Activated CD4-positive, alpha-beta T cell treated with anti-CD3 and anti-CD28 coated beads for 36 hours (primary cell): ENCODE measurements around the gene NNAT. TPM values are rescaled to one million over a fixed set of nuclear protein-coding genes. Genes with fewer than 3 reads are reported as not detected.

Experiments
- ATAC-seq: fragments of 200-7000 bp; cut with Tn5 transposase; one replicate; pipeline ENCODE4 v1.10.0; 2021; ENCODE audit warnings: mild to moderate bottlenecking, moderate library complexity
- CTCF ChIA-PET: fragments of 350-600 bp; sonication (Branson Sonifier 250); formaldehyde crosslinking; loops from one replicate; lab custom pipeline; 2021; ENCODE audit warnings: antibody characterized with exemption; lab: Charles Lee
- POLR2A ChIA-PET: fragments of 350-600 bp; sonication (Branson Sonifier 250); formaldehyde crosslinking; loops from one replicate; lab custom pipeline; 2021; ENCODE audit warnings: antibody characterized with exemption, inconsistent platforms; lab: Charles Lee
- DNase-seq: peaks from one replicate; pipeline ENCODE4 v3.0.0-alpha.2; 2020
- H3K27ac Mint-ChIP-seq: one replicate; pipeline ENCODE4 v1.8.0; 2021; ENCODE audit warnings: mixed read lengths
- H3K27me3 Mint-ChIP-seq: one replicate; pipeline ENCODE4 v1.8.0; 2021; ENCODE audit warnings: mixed read lengths
- H3K36me3 Mint-ChIP-seq: one replicate; pipeline ENCODE4 v1.8.0; 2021; ENCODE audit warnings: low read depth, mixed read lengths
- H3K4me1 Mint-ChIP-seq: one replicate; pipeline ENCODE4 v1.8.0; 2021; ENCODE audit warnings: mixed read lengths
- H3K4me3 Mint-ChIP-seq: one replicate; pipeline ENCODE4 v1.8.0; 2021; ENCODE audit warnings: mild to moderate bottlenecking, moderate library complexity, mixed read lengths
- H3K9me3 Mint-ChIP-seq: one replicate; pipeline ENCODE4 v1.8.0; 2021; ENCODE audit warnings: low read depth, mixed read lengths
- intact Hi-C, 2 experiments: fragments of 100-400 bp; cut with DNase I in 1 of 2; cut with micrococcal nuclease in 1 of 2; formaldehyde crosslinking; loops; one replicate each; pipeline versions ENCODE4 v1.14.2 to v1.15.1; 2022 to 2024; cut with DNase I, micrococcal nuclease
- total RNA-seq, 2 experiments: library from RNA; stranded (reverse); gene quantifications; one replicate each; pipeline ENCODE4 v1.2.3, GENCODE V29; 2021

The NNAT gene
- total RNA-seq, 2 experiments from 2014 or later, result 0.42 to 0.91 TPM

DNA sequence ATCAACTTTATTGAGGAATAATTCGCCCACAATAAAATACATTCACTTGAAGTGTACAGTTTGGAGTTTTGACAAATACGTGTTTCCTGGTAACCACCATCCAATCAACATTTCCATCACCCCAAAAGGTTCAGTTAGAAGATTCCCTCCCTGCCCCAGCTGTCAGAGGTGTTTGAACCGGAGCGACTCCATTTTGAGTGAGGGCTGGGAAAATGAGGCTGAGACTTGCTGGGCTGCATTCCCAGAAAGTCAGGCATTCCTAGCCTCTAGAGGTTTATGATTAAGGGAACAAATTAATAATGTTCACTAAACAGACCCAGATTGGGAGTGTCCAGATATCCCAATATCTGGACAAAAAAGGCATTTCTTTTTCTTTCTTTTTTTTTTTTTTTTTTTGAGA, 39.6 kb downstream of the NNAT start:
- no peak overlapping the region for H3K27ac Mint-ChIP-seq
- ATAC-seq (no peak), DNase-seq (no peak)
- POLR2A ChIA-PET, result no interaction called here
- CTCF ChIA-PET, result no interaction called here
- H3K4me1 Mint-ChIP-seq, result no peaks in the 10 kb centered on the region
- H3K27me3 Mint-ChIP-seq, result peaks cover 24% of the 10 kb centered on the region
- H3K4me3 Mint-ChIP-seq, result no peak overlapping the region
- no peaks in the 10 kb centered on the region for H3K36me3 Mint-ChIP-seq
- intact Hi-C loops, result loop anchor here (5.0 to 10.0 kb wide), 4 partner anchors 87 to 494 kb away; partner anchors contain the start of gene VSTM2L (in 1 of the 2)
- H3K9me3 Mint-ChIP-seq, result no peaks in the 10 kb centered on the region

DNA sequence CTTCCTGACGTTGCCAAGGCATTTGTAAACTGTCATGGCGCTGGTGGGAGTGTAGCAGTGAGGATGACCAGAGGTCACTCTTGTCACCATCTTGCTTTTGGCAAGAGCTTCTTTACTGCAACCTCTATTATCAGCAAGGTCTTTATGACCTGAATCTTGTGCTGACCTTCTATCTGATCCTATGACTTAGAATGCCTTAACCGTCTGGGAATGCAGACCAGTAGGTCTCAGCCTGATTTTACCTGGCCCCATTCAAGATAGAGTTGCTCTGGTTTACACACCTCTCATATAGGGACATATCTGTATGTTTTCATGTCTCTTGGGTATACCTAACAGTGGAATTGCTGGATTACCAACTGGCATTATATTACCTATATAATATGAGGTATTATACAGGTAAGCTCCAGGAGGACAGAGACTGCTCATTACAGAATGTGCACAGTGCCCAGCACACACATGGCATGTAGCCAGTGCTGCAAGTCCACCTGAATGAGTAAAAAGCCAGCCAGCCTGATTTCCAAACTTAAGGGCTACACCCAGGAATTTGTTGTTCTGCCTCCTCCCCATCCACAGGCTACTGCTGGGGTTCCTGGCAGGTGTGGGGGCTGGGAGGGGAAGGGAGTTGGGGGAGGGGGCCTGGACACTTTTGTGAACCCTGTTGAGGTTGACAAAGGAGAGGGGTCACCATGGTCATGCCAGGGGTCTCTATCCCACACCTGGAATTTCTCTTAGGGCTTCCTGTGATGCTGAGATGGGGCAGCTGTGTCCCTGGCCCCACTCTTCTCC, 41.8 kb downstream of the NNAT start:
- Mint-ChIP-seq H3K4me3 (no peak overlapping the region), H3K27me3 (peaks cover 25% of the 10 kb centered on the region), H3K36me3 (no peaks in the 10 kb centered on the region), H3K4me1 (no peaks in the 10 kb centered on the region), H3K9me3 (no peaks in the 10 kb centered on the region), H3K27ac (no peak overlapping the region)
- DNase-seq (no peak), ATAC-seq (no peak)
- intact Hi-C loops, result loop anchor here (5.0 to 10.0 kb wide), 4 partner anchors 84 to 492 kb away; partner anchors contain the start of gene VSTM2L (in 1 of the 2)
- ChIA-PET CTCF (interaction anchor here (0.6 to 2.4 kb wide), 7 partner anchors 8 to 658 kb away, joined by 3 to 6 read pairs (median 3); partner anchors contain the start of gene NNAT), POLR2A (no interaction called here)

DNA sequence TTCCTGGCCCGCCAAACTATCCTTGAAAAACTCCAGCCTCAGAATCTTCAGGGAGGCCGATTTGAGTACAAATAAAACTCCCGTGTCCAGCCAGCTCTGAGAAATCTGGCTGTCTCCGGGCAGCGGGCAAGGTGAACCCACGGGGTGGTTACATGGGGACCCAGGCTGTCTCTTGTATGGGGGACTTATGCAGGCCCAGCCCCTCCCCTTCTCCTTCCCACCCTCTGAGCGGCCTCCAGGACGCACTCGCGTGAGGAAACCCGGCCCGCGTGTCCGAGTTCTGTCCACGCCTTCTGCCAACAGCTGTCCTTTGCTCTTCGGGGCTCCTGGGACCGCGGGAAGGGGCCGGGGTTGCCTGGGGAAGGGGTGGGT, 43.0 kb downstream of the NNAT start:
- DNase-seq (no peak), ATAC-seq (no peak)
- intact Hi-C loops, result loop anchor here (1.0 to 10.0 kb wide), 10 partner anchors 83 to 792 kb away; partner anchors contain the start of genes TGM2 (in 1 of the 2) and VSTM2L (in 1 of the 2)
- no peaks in the 10 kb centered on the region for H3K4me1 Mint-ChIP-seq
- ChIA-PET POLR2A (interaction anchor here (0.7 kb wide), 1 partner anchor 430 kb away, joined by 3 read pairs; no protein-coding TSS in a partner anchor), CTCF (interaction anchor here (0.6 to 2.4 kb wide), 8 partner anchors 10 to 657 kb away, joined by 3 to 6 read pairs (median 4); no protein-coding TSS in a partner anchor)
- H3K9me3 Mint-ChIP-seq, result no peaks in the 10 kb centered on the region
- H3K27me3 Mint-ChIP-seq, result peaks cover 32% of the 10 kb centered on the region
- H3K4me3 Mint-ChIP-seq, result no peak overlapping the region
- H3K27ac Mint-ChIP-seq, result no peak overlapping the region
- no peaks in the 10 kb centered on the region for H3K36me3 Mint-ChIP-seq

DNA sequence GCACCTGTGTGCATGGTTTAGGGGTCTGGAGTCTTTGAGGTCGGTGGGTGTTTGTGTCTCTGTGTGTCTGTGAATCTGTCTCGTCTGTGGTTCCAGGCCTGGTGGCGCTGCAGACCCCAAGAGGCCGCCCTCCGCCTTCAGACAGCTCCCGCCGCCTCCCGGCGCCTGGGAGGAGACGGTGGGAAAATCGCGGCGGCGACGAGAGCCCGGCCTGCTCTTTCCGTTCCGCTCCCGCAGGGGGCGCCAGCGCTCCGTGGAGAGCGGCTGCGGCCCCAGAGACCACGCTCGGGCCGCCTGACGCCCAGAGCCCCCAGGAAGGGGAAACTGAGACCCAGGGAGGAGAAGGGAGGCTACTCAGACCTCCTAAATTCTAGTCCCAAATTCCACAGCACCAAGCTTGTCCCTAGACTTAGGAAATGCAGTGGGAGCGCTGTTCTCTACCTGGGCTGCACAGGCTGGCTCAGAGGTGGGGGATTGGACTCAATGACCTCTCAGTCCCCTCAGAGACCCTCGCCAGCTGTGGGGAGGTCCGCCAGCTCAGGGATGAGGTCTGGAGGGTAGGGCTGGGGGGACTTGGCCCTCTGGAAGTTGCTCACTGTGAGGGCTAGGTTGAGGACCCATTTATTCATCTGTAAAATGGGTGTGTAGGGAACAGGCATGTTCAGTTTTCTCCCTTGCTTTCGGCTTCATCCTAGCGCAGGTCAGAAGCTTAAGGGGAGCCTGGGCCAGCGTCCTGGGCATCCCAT, 43.5 kb downstream of the NNAT start:
- ChIA-PET CTCF (interaction anchor here (0.6 to 2.4 kb wide), 14 partner anchors 10 to 660 kb away, joined by 3 to 6 read pairs (median 3); no protein-coding TSS in a partner anchor), POLR2A (interaction anchor here (0.7 kb wide), 1 partner anchor 430 kb away, joined by 3 read pairs; no protein-coding TSS in a partner anchor)
- no peaks in the 10 kb centered on the region for H3K9me3 Mint-ChIP-seq
- no peak overlapping the region for H3K4me3 Mint-ChIP-seq
- no peaks in the 10 kb centered on the region for H3K4me1 Mint-ChIP-seq
- H3K36me3 Mint-ChIP-seq, result no peaks in the 10 kb centered on the region
- H3K27ac Mint-ChIP-seq, result no peak overlapping the region
- peaks cover 34% of the 10 kb centered on the region for H3K27me3 Mint-ChIP-seq
- DNase-seq (peak; percentile 68), ATAC-seq (peak; percentile 57)
- intact Hi-C loops, result loop anchor here (1.0 to 10.0 kb wide), 10 partner anchors 83 to 792 kb away; partner anchors contain the start of genes TGM2 (in 1 of the 2) and VSTM2L (in 1 of the 2)

DNA sequence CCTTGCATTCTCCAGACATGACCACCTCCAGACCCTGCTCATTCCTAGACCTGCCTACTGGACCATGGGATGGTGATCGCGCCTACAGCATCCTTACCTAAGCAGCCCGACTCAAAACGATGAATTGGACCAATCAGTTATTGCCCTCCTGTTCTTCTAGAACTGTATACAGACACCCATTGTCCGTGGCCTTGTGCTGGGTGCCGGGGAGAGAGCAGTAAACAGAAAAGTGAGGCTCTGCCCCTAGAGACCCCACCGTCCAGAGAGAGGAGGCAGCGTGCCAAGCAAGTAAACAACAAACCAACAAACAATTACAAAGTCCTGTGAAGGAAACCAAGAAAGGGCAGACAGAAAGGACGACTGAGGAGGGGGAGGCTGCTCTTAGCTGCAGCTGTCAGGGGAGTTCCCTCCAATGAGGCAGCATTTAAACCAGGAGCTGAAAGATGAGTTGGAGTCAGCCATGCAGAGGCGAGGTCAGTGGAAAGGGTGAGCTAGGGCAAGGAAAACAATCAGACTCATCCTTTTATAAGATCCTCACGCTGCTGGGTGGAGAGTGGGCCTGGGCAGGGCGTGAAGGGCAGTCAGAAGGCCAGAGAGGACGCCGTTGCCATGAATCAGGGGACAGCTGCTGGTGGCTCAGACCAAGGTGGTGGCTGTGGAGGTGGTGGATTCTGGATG, 44.2 kb downstream of the NNAT start:
- H3K9me3 Mint-ChIP-seq, result no peaks in the 10 kb centered on the region
- peaks cover 37% of the 10 kb centered on the region for H3K27me3 Mint-ChIP-seq
- no peaks in the 10 kb centered on the region for H3K36me3 Mint-ChIP-seq
- H3K4me1 Mint-ChIP-seq, result no peaks in the 10 kb centered on the region
- no peak for DNase-seq
- intact Hi-C loops, result loop anchor here (2.0 to 10.0 kb wide), 5 partner anchors 330 to 658 kb away; partner anchors contain the start of gene TGM2 (in 1 of the 2)
- no peak for ATAC-seq
- H3K4me3 Mint-ChIP-seq, result no peak overlapping the region
- ChIA-PET CTCF (interaction anchor here (0.6 to 2.4 kb wide), 10 partner anchors 11 to 659 kb away, joined by 3 to 6 read pairs (median 3); no protein-coding TSS in a partner anchor), POLR2A (no interaction called here)
- no peak overlapping the region for H3K27ac Mint-ChIP-seq

DNA sequence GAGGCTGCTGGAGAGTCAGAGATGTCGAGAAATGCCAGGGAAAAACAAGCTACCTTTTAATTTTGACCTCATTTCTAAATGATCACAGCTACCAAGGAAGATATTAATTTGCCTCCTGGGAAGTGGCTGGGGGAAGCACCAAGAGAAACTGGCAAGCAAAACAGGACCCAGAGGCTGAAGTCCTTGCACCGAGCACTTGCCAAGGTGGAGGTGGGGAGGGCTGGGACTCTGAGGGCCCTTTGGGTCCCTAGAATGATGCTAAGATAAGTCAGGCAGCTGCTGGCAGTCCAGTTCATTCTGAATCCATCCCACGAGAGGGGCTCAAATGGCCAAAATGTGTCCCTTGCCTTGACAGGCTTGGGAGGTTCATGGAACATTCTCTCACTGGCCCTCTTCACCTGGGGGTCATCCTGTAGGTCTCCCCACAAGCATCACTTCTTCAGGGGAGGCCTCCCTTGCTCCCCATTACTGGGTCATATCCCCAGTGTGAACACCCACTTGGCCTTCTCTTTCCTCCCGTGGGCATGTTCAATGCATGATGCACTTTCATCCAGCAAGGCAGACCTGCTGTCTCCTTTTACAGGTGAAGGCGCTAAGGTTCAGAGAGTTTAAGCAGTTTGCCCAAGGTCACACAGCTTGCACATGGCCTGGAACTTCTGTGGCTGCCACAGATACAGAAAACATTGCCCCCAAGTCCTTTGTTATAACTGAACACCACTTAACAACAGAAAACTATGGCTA, 45.7 kb downstream of the NNAT start:
- intact Hi-C loops, result loop anchor here (10.0 kb wide), 2 partner anchors 328 to 488 kb away; no protein-coding TSS in a partner anchor
- no peak for DNase-seq
- Mint-ChIP-seq H3K36me3 (no peaks in the 10 kb centered on the region), H3K9me3 (no peaks in the 10 kb centered on the region), H3K27me3 (peaks cover 33% of the 10 kb centered on the region), H3K4me3 (no peak overlapping the region), H3K4me1 (no peaks in the 10 kb centered on the region), H3K27ac (no peak overlapping the region)
- POLR2A ChIA-PET, result no interaction called here
- ATAC-seq, result no peak
- CTCF ChIA-PET, result interaction anchor here (0.6 to 1.2 kb wide), 4 partner anchors 18 to 652 kb away, joined by 3 to 5 read pairs (median 4); no protein-coding TSS in a partner anchor

DNA sequence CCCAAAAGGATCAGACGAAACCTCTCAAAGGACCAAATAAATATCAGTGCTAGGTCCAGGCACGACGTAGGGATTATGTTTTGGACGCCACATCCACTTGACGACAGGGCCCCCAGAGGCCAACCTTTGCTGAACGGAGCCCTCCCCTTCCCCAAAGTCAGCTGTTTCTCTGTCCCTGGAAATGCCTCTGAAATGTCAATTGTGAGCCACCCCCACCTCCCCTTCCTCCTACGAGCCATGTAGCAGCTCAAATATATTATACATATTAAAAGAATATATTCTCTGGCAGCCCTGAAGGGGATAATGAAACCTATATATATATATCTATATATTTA, 46.2 kb downstream of the NNAT start:
- H3K36me3 Mint-ChIP-seq, result no peaks in the 10 kb centered on the region
- intact Hi-C loops, result loop anchor here (10.0 kb wide), 2 partner anchors 328 to 488 kb away; no protein-coding TSS in a partner anchor

DNA sequence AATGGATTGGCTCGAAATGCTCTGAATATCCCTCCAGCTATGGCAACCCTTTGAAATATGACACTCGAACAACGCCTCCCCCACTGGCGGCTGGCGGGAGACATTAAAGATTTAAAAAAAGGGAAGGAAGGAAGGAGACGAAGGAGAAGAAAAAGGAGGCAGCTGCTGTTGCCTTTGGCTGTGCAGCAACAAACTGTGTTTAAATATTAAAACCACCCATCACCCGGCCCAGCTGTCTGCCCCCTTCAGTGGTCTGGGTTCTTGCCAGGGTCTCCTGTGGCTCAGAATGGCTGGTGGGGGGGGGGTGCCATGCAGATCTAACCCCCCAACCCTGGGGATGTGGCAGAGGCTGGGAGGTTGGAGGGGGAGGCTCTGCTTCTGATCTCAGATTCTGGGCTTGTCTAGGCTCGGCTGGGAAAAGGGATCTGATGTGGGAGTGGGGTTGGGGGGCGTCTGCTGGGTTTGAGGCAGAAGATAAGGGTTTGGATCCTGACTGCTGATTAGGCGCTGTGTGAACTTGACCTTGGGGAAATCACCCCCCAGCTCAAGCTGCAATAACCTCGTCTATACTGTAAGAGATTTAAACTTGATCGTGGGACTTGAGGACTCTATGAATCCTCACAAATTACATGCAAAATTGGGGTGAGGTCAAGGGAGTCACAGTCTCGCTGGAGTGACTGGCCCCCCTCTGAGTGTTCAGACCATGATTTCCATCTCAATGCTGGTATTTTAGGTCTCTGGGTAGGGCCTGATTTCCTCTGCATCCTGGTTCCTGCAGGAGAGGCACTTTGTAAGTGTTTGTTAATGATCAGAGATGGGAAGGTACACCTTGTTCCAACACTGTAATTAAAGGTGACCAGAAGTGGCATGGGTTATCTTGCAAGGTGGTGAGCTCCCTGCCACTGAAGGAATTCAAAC, 46.9 kb downstream of the NNAT start:
- no peaks in the 10 kb centered on the region for H3K9me3 Mint-ChIP-seq
- ChIA-PET POLR2A (no interaction called here), CTCF (interaction anchor here (0.7 to 1.1 kb wide), 4 partner anchors 19 to 651 kb away, joined by 3 to 5 read pairs (median 4); no protein-coding TSS in a partner anchor)
- no peak overlapping the region for H3K27ac Mint-ChIP-seq
- intact Hi-C loops, result loop anchor here (10.0 kb wide), 2 partner anchors 327 to 487 kb away; no protein-coding TSS in a partner anchor
- no peaks in the 10 kb centered on the region for H3K36me3 Mint-ChIP-seq
- H3K27me3 Mint-ChIP-seq, result peaks cover 32% of the 10 kb centered on the region
- no peak overlapping the region for H3K4me3 Mint-ChIP-seq
- no peaks in the 10 kb centered on the region for H3K4me1 Mint-ChIP-seq
- ATAC-seq, result no peak
- no peak for DNase-seq

More for the DNA sequence above, 46.2 kb downstream of the NNAT start:
- Mint-ChIP-seq H3K4me3 (no peak overlapping the region), H3K4me1 (no peaks in the 10 kb centered on the region), H3K27ac (no peak overlapping the region), H3K9me3 (no peaks in the 10 kb centered on the region), H3K27me3 (peaks cover 32% of the 10 kb centered on the region)
- no peak for ATAC-seq
- ChIA-PET POLR2A (no interaction called here), CTCF (interaction anchor here (0.7 to 1.2 kb wide), 3 partner anchors 19 to 351 kb away, joined by 3 to 5 read pairs (median 4); no protein-coding TSS in a partner anchor)
- DNase-seq, result no peak

DNA sequence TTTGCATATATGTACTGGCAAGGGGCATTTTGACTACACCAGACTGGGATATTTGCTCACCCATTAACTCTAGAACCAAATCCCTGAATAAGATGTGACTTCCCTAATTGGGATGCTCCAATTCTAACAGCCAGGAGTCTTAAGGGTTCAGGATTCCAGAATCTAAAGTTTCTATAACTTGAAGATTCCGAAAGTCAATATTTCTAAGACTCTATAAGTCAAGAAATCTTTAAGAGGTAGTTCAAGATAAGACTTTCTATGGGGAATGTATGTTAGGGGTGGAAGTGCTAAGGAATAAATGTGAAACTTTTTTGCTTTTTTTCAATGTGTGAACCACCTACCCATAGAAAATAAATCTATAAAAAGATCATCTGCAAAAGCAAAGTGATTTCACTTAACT, 49.4 kb downstream of the NNAT start:
- no peak for ATAC-seq
- ChIA-PET POLR2A (no interaction called here), CTCF (no interaction called here)
- H3K27ac Mint-ChIP-seq, result no peak overlapping the region
- H3K4me3 Mint-ChIP-seq, result no peak overlapping the region
- intact Hi-C loops, result no loop called here
- peaks cover 28% of the 10 kb centered on the region for H3K27me3 Mint-ChIP-seq
- H3K36me3 Mint-ChIP-seq, result no peaks in the 10 kb centered on the region
- no peaks in the 10 kb centered on the region for H3K9me3 Mint-ChIP-seq
- no peaks in the 10 kb centered on the region for H3K4me1 Mint-ChIP-seq
- no peak for DNase-seq
